IMR-90 (cell line): ENCODE measurements around the gene SOX6. TPM values are rescaled to one million over a fixed set of nuclear protein-coding genes. Genes with fewer than 3 reads are reported as not detected.

ENCODE experiments used
- ATAC-seq: fragments of 200-7000 bp; cut with Tn5 transposase; 2 replicates; pipeline ENCODE4 v1.9.1; 2020; ENCODE audit warnings: low read depth, mild to moderate bottlenecking, moderate library complexity
- BruUV-seq: library from RNA; stranded (reverse); fragments of 400-500 nt; replicated peaks from 2 replicates; lab custom pipeline; 2021; lab: Mats Ljungman, UMichigan
- CTCF ChIA-PET: fragments of 300-600 bp; formaldehyde crosslinking; extraction: SDS; loops from one replicate; lab custom pipeline; 2021; ENCODE audit warnings: antibody characterized with exemption; lab: Yijun Ruan, JAX
- POLR2A ChIA-PET: fragments of 300-600 bp; sonication (Branson Sonifier 250); formaldehyde crosslinking; loops from one replicate; lab custom pipeline; 2022; ENCODE audit warnings: antibody characterized with exemption; ENCODE audit not compliant: unreplicated experiment; lab: Charles Lee
- DNase-seq: peaks from one replicate; pipeline ENCODE4 v3.0.0; 2013
- H2AFZ ChIP-seq: replicated peaks from 2 replicates; pipeline ENCODE3; 2013; ENCODE audit warnings: low read length, mild to moderate bottlenecking; ENCODE audit not compliant: poor library complexity
- H2AK5ac ChIP-seq: 2 replicates; pipeline ENCODE4 v1.6.1; 2013; ENCODE audit warnings: low read depth, low read length, inconsistent platforms
- H2AK9ac ChIP-seq: replicated peaks from 2 replicates; pipeline ENCODE3; 2013; ENCODE audit warnings: mild to moderate bottlenecking, low read depth, low read length, moderate library complexity; ENCODE audit not compliant: poor library complexity
- H2BK120ac ChIP-seq: 2 replicates; pipeline ENCODE4 v1.6.1; 2013; ENCODE audit warnings: low read depth, low read length, inconsistent platforms
- H2BK15ac ChIP-seq: 3 replicates; pipeline ENCODE4 v1.6.1; 2013; ENCODE audit warnings: low read depth, low read length, inconsistent platforms
- H2BK20ac ChIP-seq: 2 replicates; pipeline ENCODE4 v1.6.1; 2013; ENCODE audit warnings: low read depth, mild to moderate bottlenecking, inconsistent platforms, low read length, moderate library complexity
- H2BK5ac ChIP-seq: 2 replicates; pipeline ENCODE4 v1.6.1; 2013; ENCODE audit warnings: mild to moderate bottlenecking, low read depth, low read length, inconsistent platforms; ENCODE audit not compliant: poor library complexity, severe bottlenecking
- H3K14ac ChIP-seq: replicated peaks from 2 replicates; pipeline ENCODE4 v1.6.1; 2013; ENCODE audit warnings: low read depth, low read length, inconsistent platforms
- H3K18ac ChIP-seq: 2 replicates; pipeline ENCODE4 v1.6.1; 2013; ENCODE audit warnings: low read depth, low read length, control low read depth
- H3K23ac ChIP-seq: 2 replicates; pipeline ENCODE4 v1.6.1; 2013; ENCODE audit warnings: low read depth, low read length, inconsistent platforms
- H3K27ac ChIP-seq: 2 replicates; pipeline ENCODE4 v1.5.1; 2013; ENCODE audit warnings: mild to moderate bottlenecking, control low read depth, low read length; ENCODE audit not compliant: insufficient read depth
- H3K27me3 ChIP-seq: 2 replicates; pipeline ENCODE4 v1.6.1; 2013; ENCODE audit warnings: low read length; ENCODE audit not compliant: control insufficient read depth, insufficient read depth
- H3K36me3 ChIP-seq: 2 replicates; pipeline ENCODE4 v1.6.1; 2013; ENCODE audit warnings: low read length, mixed read lengths; ENCODE audit not compliant: control insufficient read depth, insufficient read depth
- H3K4ac ChIP-seq: 2 replicates; pipeline ENCODE4 v1.6.1; 2013; ENCODE audit warnings: low read depth, low read length, inconsistent platforms
- H3K4me1 ChIP-seq: 2 replicates; pipeline ENCODE4 v1.6.1; 2013; ENCODE audit warnings: low read length, mixed read lengths; ENCODE audit not compliant: control insufficient read depth, insufficient read depth
- H3K4me2 ChIP-seq: 2 replicates; pipeline ENCODE4 v1.6.1; 2013; ENCODE audit warnings: low read depth, mild to moderate bottlenecking, control low read depth, low read length, moderate library complexity
- H3K4me3 ChIP-seq: 2 replicates; pipeline ENCODE4 v1.5.1; 2013; ENCODE audit warnings: low read depth, mild to moderate bottlenecking, control low read depth, low read length, moderate library complexity; ENCODE audit not compliant: insufficient read depth
- H3K56ac ChIP-seq: 2 replicates; pipeline ENCODE4 v1.6.1; 2013; ENCODE audit warnings: low read length, inconsistent platforms; ENCODE audit not compliant: insufficient read depth; ENCODE audit errors: extremely low read depth
- H3K79me1 ChIP-seq, 2 experiments: 2 replicates each; pipeline ENCODE4 v1.6.1; 2013; ENCODE audit warnings: low read length in 2 of 2, inconsistent platforms in 1 of 2, low read depth in 1 of 2
- H3K9ac ChIP-seq: 2 replicates; pipeline ENCODE4 v1.6.1; 2013; ENCODE audit warnings: low read depth, low read length, control low read depth
- H3K9me1 ChIP-seq: 2 replicates; pipeline ENCODE4 v1.6.1; 2013; ENCODE audit warnings: low read length, inconsistent platforms; ENCODE audit not compliant: insufficient read depth
- H3K9me3 ChIP-seq: 2 replicates; pipeline ENCODE4 v1.6.1; 2013; ENCODE audit warnings: low read length; ENCODE audit not compliant: control insufficient read depth, insufficient read depth
- H4K20me1 ChIP-seq: 2 replicates; pipeline ENCODE4 v1.6.1; 2013; ENCODE audit warnings: low read length, inconsistent platforms; ENCODE audit not compliant: insufficient read depth
- H4K5ac ChIP-seq: 2 replicates; pipeline ENCODE4 v1.6.1; 2013; ENCODE audit warnings: mild to moderate bottlenecking, low read depth, low read length, control low read depth
- H4K8ac ChIP-seq, 2 experiments: 2 replicates each; pipeline ENCODE4 v1.6.1; 2013; ENCODE audit warnings: low read depth in 2 of 2, low read length in 2 of 2, control low read depth in 1 of 2, inconsistent platforms in 1 of 2
- H4K91ac ChIP-seq: 2 replicates; pipeline ENCODE4 v1.6.1; 2013; ENCODE audit warnings: low read depth, low read length, inconsistent platforms; ENCODE audit not compliant: insufficient read depth
- BHLHE40 ChIP-seq: fragments of 150-350 bp; IDR thresholded peaks from 2 replicates; pipeline ENCODE4 v1.6.1; 2016; ENCODE audit warnings: mild to moderate bottlenecking, low read depth, low read length
- CEBPB ChIP-seq: IDR thresholded peaks from 2 replicates; pipeline ENCODE4 v1.6.1; 2012; ENCODE audit warnings: low read depth, low read length, improper control_type of control experiment
- FOS ChIP-seq: fragments of 150-350 bp; IDR thresholded peaks from 2 replicates; pipeline ENCODE4 v1.6.1; 2016; ENCODE audit warnings: low read depth, low read length
- MAFK ChIP-seq: IDR thresholded peaks from 2 replicates; pipeline ENCODE4 v1.6.1; 2012; ENCODE audit warnings: low read depth, low read length, improper control_type of control experiment
- MAZ ChIP-seq: IDR thresholded peaks from 2 replicates; pipeline ENCODE4 v1.6.1; 2012; ENCODE audit warnings: low read depth, mild to moderate bottlenecking, low read length, improper control_type of control experiment, moderate library complexity, borderline replicate concordance
- NFE2L2 ChIP-seq: fragments of 150-350 bp; IDR thresholded peaks from 2 replicates; pipeline ENCODE4 v1.6.1; 2016; ENCODE audit warnings: low read depth, mild to moderate bottlenecking, low read length
- POLR2A ChIP-seq: IDR thresholded peaks from 2 replicates; pipeline ENCODE4 v1.6.1; 2012; ENCODE audit warnings: mild to moderate bottlenecking, low read depth, low read length
- RAD21 ChIP-seq: IDR thresholded peaks from 2 replicates; pipeline ENCODE4 v1.6.1; 2012; ENCODE audit warnings: low read length, improper control_type of control experiment
- RFX5 ChIP-seq: IDR thresholded peaks from 2 replicates; pipeline ENCODE4 v1.8.0; 2012; ENCODE audit warnings: low read depth, mild to moderate bottlenecking, low read length, moderate library complexity
- SMC3 ChIP-seq: fragments of 150-350 bp; IDR thresholded peaks from 2 replicates; pipeline ENCODE4 v1.6.1; 2016; ENCODE audit warnings: low read depth, mild to moderate bottlenecking, antibody characterized with exemption, low read length, moderate library complexity
- USF2 ChIP-seq: fragments of 150-350 bp; IDR thresholded peaks from 2 replicates; pipeline ENCODE4 v1.6.1; 2017; ENCODE audit warnings: mild to moderate bottlenecking, antibody characterized with exemption, low read length, low read depth
- WGBS, 2 experiments: methylation state at CpG; one replicate each; pipeline versions ENCODE4 v1.1.5 to v1.1.7; 2013; ENCODE audit warnings: missing lambda C conversion rate in 2 of 2; ENCODE audit not compliant: insufficient read length in 1 of 2; ENCODE audit errors: extremely low coverage in 2 of 2; 5-methylcytosine and 5-hydroxymethylcytosine counted together
- dilution Hi-C: fragments of 300-500 bp; cut with HindIII; formaldehyde crosslinking; loops from one replicate; pipeline ENCODE4 v1.14.3; 2018; ENCODE audit warnings: low sequenced_read_pairs; ENCODE audit not compliant: unreplicated experiment
- in situ Hi-C: fragments of 300-500 bp; cut with MboI; formaldehyde crosslinking; loops from 3 replicates; pipeline ENCODE4 v1.14.3; 2019; ENCODE audit warnings: low sequenced_read_pairs, inconsistent platforms, mixed read lengths
- intact Hi-C: fragments of 100-400 bp; cut with micrococcal nuclease; formaldehyde crosslinking; loops from 2 replicates; pipeline ENCODE4 v1.10.0; 2022
- polyA plus RNA-seq, 3 experiments: library from polyadenylated mRNA; depleted of rRNA; stranded (reverse); fragments of >200 nt; gene quantifications; 2 replicates each; pipeline ENCODE4 v1.2.3, GENCODE V29; 2012; ENCODE audit warnings: low replicate concordance in 1 of 3
- total RNA-seq: library from RNA; depleted of rRNA; stranded (reverse); fragments of >200 nt; gene quantifications from 2 replicates; pipeline ENCODE4 v1.2.3, GENCODE V29; 2012
- TF ChIP-seq, protein P1 (sequence below): conservative IDR thresholded peaks from 2 replicates; pipeline ENCODE4 v1.5.1; 2012; ENCODE audit warnings: mild to moderate bottlenecking, low read depth, low read length, improper control_type of control experiment

Gene SOX6
- total and polyA plus RNA-seq, 2 of the 4 experiments (the other 2 are of a cell fraction): 1.7 to 7.7 TPM

DNA sequence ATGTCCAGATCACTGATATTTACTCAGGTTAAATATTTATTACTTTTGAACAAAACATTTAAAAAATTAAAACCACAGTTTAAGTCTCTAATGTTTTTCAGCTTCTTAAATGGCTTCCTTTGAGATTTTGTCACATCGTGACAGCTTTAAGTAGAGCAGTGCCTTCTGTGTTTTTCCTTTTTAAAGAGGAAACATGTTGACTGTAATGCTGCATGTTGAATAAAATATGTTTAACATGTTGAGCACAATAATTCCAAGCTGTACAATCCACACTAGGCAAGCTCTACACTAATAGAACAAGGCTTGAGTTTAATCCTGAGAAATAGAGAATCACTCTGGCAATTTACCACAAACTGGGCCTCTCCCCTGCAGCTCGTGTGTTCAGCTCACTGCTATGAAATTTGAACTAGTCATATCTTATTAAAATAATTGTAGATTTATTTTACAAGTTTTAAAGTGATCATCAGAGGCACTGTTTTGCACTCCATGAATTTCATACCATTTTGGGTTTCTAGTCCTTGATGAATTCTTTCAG, 368.3 kb downstream of the SOX6 start:
- no TSS peak for BruUV-seq
- ATAC-seq: peak; percentile 46
- no peak overlapping the region for H2AK9ac ChIP-seq
- peaks cover 12% of the 10 kb centered on the region for H3K9me1 ChIP-seq
- H3K9ac ChIP-seq: peak overlapping the region; percentile 71
- H3K9me3 ChIP-seq: no peaks in the 10 kb centered on the region
- peaks cover 22% of the 10 kb centered on the region for H3K4me1 ChIP-seq
- H3K27me3 ChIP-seq: no peaks in the 10 kb centered on the region
- H3K23ac ChIP-seq: peak overlapping the region; percentile 83
- peak overlapping the region; percentile 62 for H2BK20ac ChIP-seq
- no peaks in the 10 kb centered on the region for H4K20me1 ChIP-seq
- WGBS, 2 experiments: no CpG with 5 or more reads among the region's 2 CpGs
- peak overlapping the region; percentile 91 for H3K18ac ChIP-seq
- DNase-seq: peak; percentile 26
- no peak overlapping the region for H3K4me3 ChIP-seq
- ChIA-PET CTCF (interaction anchor here (0.5 to 2.2 kb wide), 6 partner anchors 8 to 1854 kb away, joined by 3 to 8 read pairs (median 3); no protein-coding TSS in a partner anchor), POLR2A (interaction anchor here (1.7 kb wide), 1 partner anchor 619 kb away, joined by 12 read pairs; no protein-coding TSS in a partner anchor)
- peak overlapping the region; percentile 86 for H2BK5ac ChIP-seq
- H3K56ac ChIP-seq: peak overlapping the region; percentile 70; the same call in 1 of the 2 replicates
- H4K91ac ChIP-seq: peak overlapping the region; percentile 54
- H3K14ac ChIP-seq: peak overlapping the region; percentile 60; the same call in 1 of the 2 replicates
- H2AFZ ChIP-seq: no peak overlapping the region
- H3K36me3 ChIP-seq: no peaks in the 10 kb centered on the region
- H2AK5ac ChIP-seq: no peak overlapping the region
- H2BK15ac ChIP-seq: peak overlapping the region; percentile 24; the same call in 1 of the 3 replicates
- peak overlapping the region; percentile 83; the same call in 1 of the 2 replicates for H3K4ac ChIP-seq
- intact Hi-C loops (loop anchor here (5.0 to 10.0 kb wide), 3 partner anchors 163 to 663 kb away; no protein-coding TSS in a partner anchor), in situ Hi-C loops (loop anchor here (10.0 kb wide), 1 partner anchor 617 kb away; no protein-coding TSS in a partner anchor), dilution Hi-C loops (no loop called here)
- H3K27ac ChIP-seq: peak overlapping the region; percentile 89; the same call in 1 of the 2 replicates
- TF ChIP-seq FOS: no peak
- TF ChIP-seq, protein P1, sequence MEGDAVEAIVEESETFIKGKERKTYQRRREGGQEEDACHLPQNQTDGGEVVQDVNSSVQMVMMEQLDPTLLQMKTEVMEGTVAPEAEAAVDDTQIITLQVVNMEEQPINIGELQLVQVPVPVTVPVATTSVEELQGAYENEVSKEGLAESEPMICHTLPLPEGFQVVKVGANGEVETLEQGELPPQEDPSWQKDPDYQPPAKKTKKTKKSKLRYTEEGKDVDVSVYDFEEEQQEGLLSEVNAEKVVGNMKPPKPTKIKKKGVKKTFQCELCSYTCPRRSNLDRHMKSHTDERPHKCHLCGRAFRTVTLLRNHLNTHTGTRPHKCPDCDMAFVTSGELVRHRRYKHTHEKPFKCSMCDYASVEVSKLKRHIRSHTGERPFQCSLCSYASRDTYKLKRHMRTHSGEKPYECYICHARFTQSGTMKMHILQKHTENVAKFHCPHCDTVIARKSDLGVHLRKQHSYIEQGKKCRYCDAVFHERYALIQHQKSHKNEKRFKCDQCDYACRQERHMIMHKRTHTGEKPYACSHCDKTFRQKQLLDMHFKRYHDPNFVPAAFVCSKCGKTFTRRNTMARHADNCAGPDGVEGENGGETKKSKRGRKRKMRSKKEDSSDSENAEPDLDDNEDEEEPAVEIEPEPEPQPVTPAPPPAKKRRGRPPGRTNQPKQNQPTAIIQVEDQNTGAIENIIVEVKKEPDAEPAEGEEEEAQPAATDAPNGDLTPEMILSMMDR: no peak
- TF ChIP-seq SMC3: no peak
- no peak for TF ChIP-seq CEBPB
- TF ChIP-seq BHLHE40: no peak
- TF ChIP-seq USF2: no peak
- TF ChIP-seq RFX5: no peak
- TF ChIP-seq POLR2A: no peak
- TF ChIP-seq RAD21: no peak
- no peak for TF ChIP-seq NFE2L2
- no peak for TF ChIP-seq MAFK
- no peak for TF ChIP-seq MAZ
- H3K79me1 ChIP-seq: no peaks in the 10 kb centered on the region
- H4K8ac ChIP-seq: peak overlapping the region; percentile 65 to 76; a peak in 3 of 4 replicates
- peak overlapping the region; percentile 76 for H2BK120ac ChIP-seq
- H4K5ac ChIP-seq: peak overlapping the region; percentile 89
- peak overlapping the region; percentile 41 for H3K4me2 ChIP-seq
